A549 treated with CpdA at 1 μM for 4 hours (cell line): ENCODE data around the gene MAD2L1BP. TPM values are rescaled to one million over a fixed set of nuclear protein-coding genes. Genes with fewer than 3 reads are reported as not detected.

Experiments
- total RNA-seq: library from RNA; stranded (reverse); fragments of 200-300 nt; extraction: Qiagen RNA extraction; gene quantifications from 5 replicates; pipeline ENCODE4 v1.2.3, GENCODE V29; 2022; ENCODE audit warnings: low read depth

The MAD2L1BP gene
- 33.0 to 39.2 TPM (median 35.1 TPM) in 5 replicates for total RNA-seq

GRCh38 chr6:43635387-43636307 is at the start of gene MAD2L1BP:
Gene MAD2L1BP (plus strand): TSS chr6:43635840. CDS start chr6:43635876, 36 bp downstream.

GRCh38 chr6:43629104-43629504 is 6.5 kb upstream of the MAD2L1BP start, which contains the start of gene GTPBP2:
Gene GTPBP2 (minus strand): TSS chr6:43629264. CDS start chr6:43629162, 102 bp downstream.

GRCh38 chr6:43644940-43645612 is 9.4 kb downstream of the MAD2L1BP start, which contains the start of gene RSPH9:
Gene RSPH9 (plus strand): TSS chr6:43645036. CDS start chr6:43645099, 63 bp downstream.

GRCh38 chr6:43687437-43688347 is 52.1 kb downstream of the MAD2L1BP start, which contains the start of gene MRPS18A:
Gene MRPS18A (minus strand): TSS chr6:43687791. CDS start chr6:43687779, 12 bp downstream.

Other genes with a start within 250 kb of the MAD2L1BP start
- 9.4 to 11.9 TPM (median 9.4 TPM) in 5 replicates for gene ABCC10, start 208.3 kb upstream of the MAD2L1BP start, total RNA-seq
- gene DLK2, start 180.3 kb upstream of the MAD2L1BP start, total RNA-seq, result 2.7 to 7.1 TPM (median 5.8 TPM) in 5 replicates
- gene TJAP1, start 158.3 kb upstream of the MAD2L1BP start, total RNA-seq, result 16.2 to 21.4 TPM (median 20.3 TPM) in 5 replicates
- 0.51 to 1.4 TPM (median 1.1 TPM) in 5 replicates for gene LRRC73, start 125.5 kb upstream of the MAD2L1BP start, total RNA-seq
- 58.3 to 70.4 TPM (median 68.9 TPM) in 5 replicates for gene YIPF3, start 118.9 kb upstream of the MAD2L1BP start, total RNA-seq
- gene POLR1C, start 118.8 kb upstream of the MAD2L1BP start, total RNA-seq, result 48.5 to 61.1 TPM (median 52.6 TPM) in 5 replicates
- 27.2 to 32.0 TPM (median 29.3 TPM) in 5 replicates for gene XPO5, start 59.8 kb upstream of the MAD2L1BP start, total RNA-seq
- gene POLH, start 59.7 kb upstream of the MAD2L1BP start, total RNA-seq, result 7.9 to 10.0 TPM (median 8.7 TPM) in 5 replicates
- gene GTPBP2, start 6.6 kb upstream of the MAD2L1BP start, total RNA-seq, result 15.8 to 21.8 TPM (median 19.1 TPM) in 5 replicates
- 0.12 to 0.27 TPM (median 0.24 TPM) in 5 replicates for gene RSPH9, start 9.2 kb downstream of the MAD2L1BP start, total RNA-seq
- gene MRPS18A, start 52.0 kb downstream of the MAD2L1BP start, total RNA-seq, result 46.4 to 49.8 TPM (median 47.4 TPM) in 5 replicates
- 25.6 to 32.8 TPM (median 31.8 TPM) in 5 replicates for gene VEGFA, start 134.4 kb downstream of the MAD2L1BP start, total RNA-seq